GM06990 (cell line): ENCODE results near the gene SVOPL.
A peak's percentile ranks its signal among the peaks of the same experiment; 100 is the strongest.

Experiments
- DNase-seq: peaks from one replicate; pipeline ENCODE4 v3.0.0-alpha.2; 2011; ENCODE audit not compliant: insufficient read length; ENCODE audit errors: extremely low read depth
- H3K27me3 ChIP-seq: replicated peaks from 2 replicates; pipeline ENCODE4 v1.6.0; 2011; ENCODE audit warnings: low read length; ENCODE audit not compliant: control insufficient read depth, insufficient read depth
- H3K36me3 ChIP-seq: 2 replicates; pipeline ENCODE4 v1.5.1; 2011; ENCODE audit warnings: low read length; ENCODE audit not compliant: control insufficient read depth, insufficient read depth
- H3K4me3 ChIP-seq: replicated peaks from 2 replicates; pipeline ENCODE4 v1.5.1; 2011; ENCODE audit warnings: low read depth, mild to moderate bottlenecking, control low read depth, low read length
- TF ChIP-seq, protein P1 (sequence below): IDR thresholded peaks from 2 replicates; pipeline ENCODE4 v1.5.1; 2011; ENCODE audit warnings: low read length, control low read depth, mild to moderate bottlenecking, inconsistent platforms; ENCODE audit not compliant: insufficient read depth, poor library complexity, severe bottlenecking

The SVOPL gene

DNA sequence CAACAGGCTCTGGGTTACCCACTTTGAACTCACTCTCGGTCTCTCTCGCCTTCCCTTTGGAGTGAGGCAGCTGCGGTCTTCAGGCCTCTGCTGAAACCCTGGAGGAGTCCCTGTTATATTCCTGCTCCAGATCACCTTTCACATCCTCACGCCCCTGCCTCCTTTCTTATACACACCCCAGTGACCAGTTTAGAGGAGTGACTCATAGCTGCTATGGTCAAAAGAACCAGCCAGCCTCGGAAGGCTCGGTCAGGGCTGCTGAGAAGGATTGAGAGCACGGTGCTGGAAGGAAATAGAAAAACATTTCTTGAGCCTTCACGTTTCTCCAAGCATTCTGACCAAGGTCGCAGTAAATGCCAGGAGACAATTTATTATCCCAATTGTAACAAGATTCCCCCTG lies 28.3 kb upstream of the SVOPL start:
- DNase-seq: no peak
- Histone ChIP-seq H3K27me3 (no peaks in the 10 kb centered on the region), H3K36me3 (no peaks in the 10 kb centered on the region), H3K4me3 (no peak overlapping the region)
- TF ChIP-seq, protein P1, sequence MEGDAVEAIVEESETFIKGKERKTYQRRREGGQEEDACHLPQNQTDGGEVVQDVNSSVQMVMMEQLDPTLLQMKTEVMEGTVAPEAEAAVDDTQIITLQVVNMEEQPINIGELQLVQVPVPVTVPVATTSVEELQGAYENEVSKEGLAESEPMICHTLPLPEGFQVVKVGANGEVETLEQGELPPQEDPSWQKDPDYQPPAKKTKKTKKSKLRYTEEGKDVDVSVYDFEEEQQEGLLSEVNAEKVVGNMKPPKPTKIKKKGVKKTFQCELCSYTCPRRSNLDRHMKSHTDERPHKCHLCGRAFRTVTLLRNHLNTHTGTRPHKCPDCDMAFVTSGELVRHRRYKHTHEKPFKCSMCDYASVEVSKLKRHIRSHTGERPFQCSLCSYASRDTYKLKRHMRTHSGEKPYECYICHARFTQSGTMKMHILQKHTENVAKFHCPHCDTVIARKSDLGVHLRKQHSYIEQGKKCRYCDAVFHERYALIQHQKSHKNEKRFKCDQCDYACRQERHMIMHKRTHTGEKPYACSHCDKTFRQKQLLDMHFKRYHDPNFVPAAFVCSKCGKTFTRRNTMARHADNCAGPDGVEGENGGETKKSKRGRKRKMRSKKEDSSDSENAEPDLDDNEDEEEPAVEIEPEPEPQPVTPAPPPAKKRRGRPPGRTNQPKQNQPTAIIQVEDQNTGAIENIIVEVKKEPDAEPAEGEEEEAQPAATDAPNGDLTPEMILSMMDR: no peak

DNA sequence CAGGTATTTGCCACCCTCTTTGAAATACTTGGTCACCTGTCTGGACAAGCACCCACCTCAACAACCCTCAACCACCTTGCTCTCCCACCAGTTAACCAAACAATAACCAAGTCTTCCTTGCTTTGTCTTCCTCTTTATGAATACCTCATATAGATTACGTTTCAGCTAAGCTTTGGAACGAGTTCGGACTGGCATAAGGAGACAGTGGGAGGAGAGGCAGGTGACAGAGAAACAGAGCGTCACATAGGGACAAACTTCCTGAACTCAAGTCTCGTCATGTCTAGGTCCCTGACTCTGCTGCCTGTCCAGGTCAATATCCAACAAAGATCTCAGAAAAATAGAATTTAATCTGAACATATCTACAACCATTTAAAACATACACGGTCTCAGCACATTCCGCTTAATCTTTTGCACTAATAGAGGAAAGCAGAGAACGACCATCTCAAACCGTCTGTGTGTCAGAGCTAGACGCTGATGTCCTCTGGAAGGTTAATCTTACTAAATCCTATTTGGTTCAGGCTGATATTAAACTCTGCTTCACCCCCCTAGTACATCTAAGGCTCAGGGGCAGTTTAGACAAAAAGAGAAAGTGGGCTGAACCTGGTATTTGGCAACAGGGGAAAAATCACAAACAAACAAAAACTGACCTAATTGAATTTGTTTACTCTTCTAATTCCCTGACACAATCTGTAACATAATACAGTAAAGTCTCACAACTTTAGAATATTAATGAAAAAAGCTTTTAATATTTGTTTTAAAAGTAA lies 26.4 kb upstream of the SVOPL start:
- DNase-seq: no peak
- Histone ChIP-seq H3K27me3 (no peaks in the 10 kb centered on the region), H3K36me3 (no peaks in the 10 kb centered on the region), H3K4me3 (no peak overlapping the region)
- TF ChIP-seq, protein P1: no peak

GRCh38 chr7:138726288-138726687 lies 25.1 kb upstream of the SVOPL start:
- Histone ChIP-seq H3K4me3 (no peak overlapping the region), H3K27me3 (no peaks in the 10 kb centered on the region), H3K36me3 (no peaks in the 10 kb centered on the region)
- no peak for DNase-seq
- TF ChIP-seq, protein P1: peak; percentile 29

- TF ChIP-seq, protein P1: no peak
These were observed 19.1 kb upstream of the SVOPL start for GRCh38 chr7:138720286-138720685.

DNA sequence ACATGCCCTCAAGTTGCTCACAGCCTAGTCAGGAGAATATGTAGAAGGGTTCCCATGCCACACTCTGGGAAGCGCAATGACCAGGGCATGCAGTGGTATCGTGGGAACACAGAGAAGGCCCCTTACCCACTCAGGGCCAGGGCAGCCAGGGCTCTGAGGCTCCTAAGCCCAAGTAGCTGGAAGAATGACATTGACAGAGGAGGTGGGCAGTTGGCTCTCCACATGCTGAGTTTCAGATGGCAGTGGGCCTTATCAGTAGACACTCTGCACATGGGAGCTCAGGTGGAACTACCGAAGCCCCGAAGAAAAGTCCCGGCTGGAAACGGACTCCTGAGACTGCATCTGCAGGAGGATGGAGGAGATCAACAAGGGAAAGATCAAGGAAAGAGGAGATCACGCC lies 15.7 kb upstream of the SVOPL start:
- no peaks in the 10 kb centered on the region for H3K27me3 ChIP-seq
- DNase-seq: no peak
- H3K4me3 ChIP-seq: no peak overlapping the region
- TF ChIP-seq, protein P1: no peak
- H3K36me3 ChIP-seq: no peaks in the 10 kb centered on the region

More at GRCh38 chr7:138720286-138720685, 19.1 kb upstream of the SVOPL start:
- H3K4me3 ChIP-seq: no peak overlapping the region
- DNase-seq: no peak
- no peaks in the 10 kb centered on the region for H3K36me3 ChIP-seq
- H3K27me3 ChIP-seq: no peaks in the 10 kb centered on the region
